Stromal cell of bone marrow (primary cell): ENCODE results near the gene ABHD17A.

Experiments
- DNase-seq: peaks from one replicate; pipeline ENCODE4 v3.0.0-alpha.2; 2012; ENCODE audit warnings: low read depth

ABHD17A gene

GRCh38 chr19:1839658-1840540, 45.4 kb downstream of the ABHD17A start:
- DNase-seq: no peak

- DNase-seq: no peak
Measured at GRCh38 chr19:1837625-1838105, 47.6 kb downstream of the ABHD17A start.

GRCh38 chr19:1837222-1837565, 48.1 kb downstream of the ABHD17A start:
- no peak for DNase-seq

GRCh38 chr19:1836458-1837221, 48.7 kb downstream of the ABHD17A start:
- no peak for DNase-seq

GRCh38 chr19:1833540-1833939, 51.8 kb downstream of the ABHD17A start:
- no peak for DNase-seq

GRCh38 chr19:1832046-1832663, 53.1 kb downstream of the ABHD17A start:
- no peak for DNase-seq

GRCh38 chr19:1830978-1831377, 54.3 kb downstream of the ABHD17A start:
- DNase-seq: no peak

- DNase-seq: no peak
Measured at GRCh38 chr19:1830568-1830967, 54.7 kb downstream of the ABHD17A start.

- no peak for DNase-seq
Measured at GRCh38 chr19:1829958-1830357, 55.3 kb downstream of the ABHD17A start.

- no peak for DNase-seq
Measured at GRCh38 chr19:1828279-1829238, 56.7 kb downstream of the ABHD17A start.

GRCh38 chr19:1827566-1828278, 57.6 kb downstream of the ABHD17A start:
- no peak for DNase-seq
